Stimulated activated CD4-positive, alpha-beta T cell treated with anti-CD3 and anti-CD28 coated beads, Interleukin-4, amount 100 ng/mL, for 4 hours (primary cell): ENCODE results near the gene ISLR2.

ENCODE experiments used
- DNase-seq, 2 experiments: peaks; one replicate each; pipeline ENCODE4 v3.0.0-alpha.2; 2020

ISLR2 gene

DNA sequence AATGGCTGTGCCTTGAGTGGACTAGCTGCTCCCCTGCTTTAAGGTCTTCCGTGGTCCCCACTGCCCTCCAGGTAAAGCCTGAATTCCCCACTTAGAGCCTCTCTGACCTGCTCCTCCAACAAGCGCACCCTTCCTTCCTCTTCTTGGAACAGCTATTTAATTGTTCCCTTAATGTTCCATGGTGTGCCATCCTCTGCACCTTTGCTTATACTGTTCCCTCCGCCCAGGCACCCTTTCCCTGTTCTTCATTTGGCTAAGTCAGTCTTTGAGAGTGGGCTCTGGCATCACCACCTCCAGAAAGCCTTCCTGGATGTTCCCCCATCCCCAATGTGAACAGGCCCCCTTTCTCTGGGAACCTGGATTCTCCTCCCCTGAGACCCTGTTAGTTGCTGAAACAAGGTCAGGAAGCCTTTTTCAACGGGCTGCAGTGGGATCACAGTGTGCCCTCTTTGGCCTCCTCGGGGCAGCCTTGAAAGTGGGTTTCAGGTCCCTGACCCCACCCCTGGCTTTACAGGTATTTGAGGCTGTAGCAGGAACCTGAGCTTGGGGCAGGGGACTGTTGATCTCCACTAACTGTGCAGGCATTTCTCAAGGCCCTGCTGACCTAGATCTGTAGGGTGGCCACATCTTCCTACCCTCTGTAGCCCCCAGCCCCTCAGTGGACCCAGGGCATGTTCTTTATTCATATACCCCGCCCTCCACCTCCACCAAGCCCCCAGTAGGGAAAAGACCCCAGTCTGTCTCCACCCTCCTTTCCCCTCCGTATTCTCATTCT lies 48.1 kb downstream of the ISLR2 start:
- no peak for DNase-seq

DNA sequence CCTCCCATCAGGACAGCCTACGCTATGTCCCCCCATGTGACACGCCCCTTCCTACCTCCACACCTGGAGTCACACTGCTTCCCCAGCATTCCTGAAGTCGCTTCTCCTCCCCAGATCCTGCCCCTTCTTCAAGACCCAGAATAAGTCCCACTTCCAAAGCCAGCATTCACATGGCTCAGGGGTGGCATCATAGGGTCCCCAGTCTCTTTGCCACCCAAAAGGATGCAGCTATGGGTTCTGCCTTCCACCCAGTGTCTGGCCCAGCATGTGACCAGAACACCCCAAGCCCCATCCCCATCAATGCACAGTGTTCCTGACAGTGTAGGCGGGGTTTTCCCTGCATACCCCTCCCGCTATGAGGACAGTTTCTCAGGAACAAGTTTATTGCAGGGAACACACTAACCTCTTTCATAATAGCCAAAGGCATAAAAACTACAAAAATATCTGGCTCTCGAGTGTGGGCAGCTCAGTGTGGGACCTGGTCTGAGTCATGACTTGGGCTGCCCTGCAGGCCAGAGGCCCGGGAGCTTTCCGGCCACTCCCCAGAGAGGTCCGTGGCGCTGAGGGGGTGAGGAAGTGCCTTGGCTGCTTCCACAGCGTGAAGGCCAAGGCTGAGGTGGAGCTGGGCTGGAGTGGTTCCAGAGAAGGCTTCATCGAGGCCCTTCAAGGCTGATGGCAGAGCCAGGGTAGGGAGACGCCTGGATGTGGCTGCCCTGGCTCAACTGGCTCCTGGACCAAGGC lies 48.9 kb downstream of the ISLR2 start:
- no peak for DNase-seq

DNA sequence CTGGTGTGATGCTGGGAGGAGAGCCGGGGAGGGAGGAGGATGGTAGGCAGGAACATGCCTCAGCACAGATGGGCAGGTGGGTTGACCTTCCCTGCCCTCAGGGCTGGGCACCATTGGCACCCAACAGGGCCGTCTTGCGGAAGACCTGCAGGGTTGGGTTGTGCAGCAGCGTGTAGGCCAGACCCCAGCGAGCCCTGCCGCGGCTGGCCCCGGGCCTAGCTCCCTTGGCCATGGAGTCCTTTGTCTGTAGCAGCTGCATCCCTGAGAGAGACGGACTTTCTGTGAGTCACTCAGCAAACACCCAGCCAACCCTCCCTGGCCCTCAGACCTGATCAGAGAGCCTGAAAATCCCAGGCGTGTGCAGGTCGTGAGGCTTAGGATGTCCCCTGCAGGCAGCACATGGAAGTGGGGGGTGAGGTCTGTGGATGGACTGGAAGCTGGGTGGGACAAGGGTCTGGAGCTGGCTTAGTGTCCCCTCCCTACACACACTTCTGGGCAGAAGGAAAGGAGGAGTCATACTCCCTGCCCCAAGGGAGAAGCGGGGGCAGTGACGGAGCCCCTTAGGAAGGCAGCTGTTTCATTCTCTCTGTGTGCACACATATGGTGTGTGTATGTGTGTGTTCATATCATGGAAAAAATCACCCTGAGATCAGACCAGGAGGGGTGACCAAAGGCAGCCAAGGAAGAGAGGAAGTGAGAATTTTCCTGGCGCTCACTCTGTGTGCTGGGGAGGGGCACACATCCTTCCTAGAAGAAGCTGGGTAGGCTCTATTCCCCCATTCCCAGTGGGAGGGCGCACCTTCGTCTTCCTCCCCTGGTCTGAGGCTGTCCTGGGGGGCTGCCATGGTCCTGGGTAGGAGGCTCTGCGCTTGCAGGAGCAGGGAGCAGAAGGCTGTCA lies 49.8 kb downstream of the ISLR2 start:
- DNase-seq, result no peak

DNA sequence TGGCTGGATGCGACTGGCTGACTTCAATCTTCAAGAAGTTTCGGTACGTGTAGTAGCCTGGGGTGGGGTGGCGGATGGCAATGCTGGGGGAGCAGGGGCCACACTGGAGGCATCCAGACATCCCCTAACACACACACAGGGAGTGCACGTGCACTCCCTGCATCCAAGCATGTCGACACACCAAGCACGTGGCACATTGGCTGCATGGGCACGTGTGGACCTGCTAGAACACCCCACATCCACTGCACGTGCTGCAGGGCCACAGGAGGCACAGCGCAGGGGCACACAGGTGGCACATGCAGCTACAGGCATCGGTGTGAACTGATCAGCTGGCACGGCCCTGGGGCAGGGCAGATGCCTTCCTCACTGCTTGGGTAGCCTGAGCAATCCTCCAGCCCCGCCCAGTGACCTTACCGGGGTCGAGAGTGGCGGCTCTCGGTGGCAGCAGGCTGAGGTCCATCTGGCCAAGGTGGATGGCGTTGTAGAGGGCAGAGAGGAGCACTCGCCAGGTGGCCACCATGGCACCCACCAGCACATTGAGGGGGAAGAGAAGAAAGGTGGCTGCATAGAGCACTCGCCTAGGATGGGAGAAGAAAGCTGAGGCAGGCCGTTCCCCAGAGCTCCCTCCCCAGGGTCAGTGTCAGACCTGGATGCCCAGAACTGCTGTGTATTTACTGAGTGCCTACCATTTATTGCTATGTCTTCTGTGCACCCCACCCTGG lies 50.7 kb downstream of the ISLR2 start:
- no peak for DNase-seq

DNA sequence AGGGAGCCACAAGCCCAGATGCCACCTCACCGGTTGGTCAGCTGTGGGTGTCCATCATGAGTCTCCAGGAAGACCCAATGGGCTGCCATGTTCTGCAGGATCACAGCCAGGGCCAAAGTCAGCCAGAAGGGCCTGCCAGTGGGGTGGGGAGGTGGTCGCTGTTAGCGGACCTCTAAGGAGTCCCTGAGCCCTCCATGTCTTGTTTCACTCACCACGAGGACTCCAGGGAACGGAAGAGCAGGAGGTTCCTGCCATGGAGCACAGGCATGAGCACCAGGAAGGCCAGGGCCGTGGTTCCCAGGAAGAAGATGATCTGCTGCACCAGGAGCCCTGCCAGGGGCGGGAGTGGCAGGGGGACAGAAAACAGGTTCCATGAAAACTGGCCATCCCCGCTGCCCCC lies 51.7 kb downstream of the ISLR2 start:
- no peak for DNase-seq

DNA sequence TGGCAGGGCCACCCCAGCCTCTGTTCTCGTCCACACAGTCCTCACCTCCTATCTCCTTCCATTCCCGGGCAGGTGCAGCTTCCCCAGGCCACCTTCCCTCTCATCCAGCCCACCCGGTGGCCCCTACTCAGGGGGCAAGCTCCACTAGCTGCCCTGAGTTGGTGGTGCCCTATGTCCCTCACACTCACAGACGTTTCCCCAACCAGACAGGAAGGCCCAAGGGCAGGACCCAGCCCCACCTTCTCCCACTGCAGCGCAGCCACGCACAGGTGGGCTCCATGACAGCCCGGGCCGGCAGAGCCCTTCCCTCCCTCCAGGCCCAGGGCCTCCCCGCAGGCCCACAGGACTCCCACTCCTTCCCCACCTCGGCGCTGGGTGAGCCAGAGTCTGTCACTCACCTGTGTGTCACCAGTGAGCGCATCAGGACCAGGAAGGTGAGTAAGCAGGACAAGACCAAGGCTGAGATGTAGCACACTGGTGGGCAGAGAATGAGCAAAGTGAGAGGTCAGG lies 54.3 kb downstream of the ISLR2 start:
- no peak for DNase-seq

DNA sequence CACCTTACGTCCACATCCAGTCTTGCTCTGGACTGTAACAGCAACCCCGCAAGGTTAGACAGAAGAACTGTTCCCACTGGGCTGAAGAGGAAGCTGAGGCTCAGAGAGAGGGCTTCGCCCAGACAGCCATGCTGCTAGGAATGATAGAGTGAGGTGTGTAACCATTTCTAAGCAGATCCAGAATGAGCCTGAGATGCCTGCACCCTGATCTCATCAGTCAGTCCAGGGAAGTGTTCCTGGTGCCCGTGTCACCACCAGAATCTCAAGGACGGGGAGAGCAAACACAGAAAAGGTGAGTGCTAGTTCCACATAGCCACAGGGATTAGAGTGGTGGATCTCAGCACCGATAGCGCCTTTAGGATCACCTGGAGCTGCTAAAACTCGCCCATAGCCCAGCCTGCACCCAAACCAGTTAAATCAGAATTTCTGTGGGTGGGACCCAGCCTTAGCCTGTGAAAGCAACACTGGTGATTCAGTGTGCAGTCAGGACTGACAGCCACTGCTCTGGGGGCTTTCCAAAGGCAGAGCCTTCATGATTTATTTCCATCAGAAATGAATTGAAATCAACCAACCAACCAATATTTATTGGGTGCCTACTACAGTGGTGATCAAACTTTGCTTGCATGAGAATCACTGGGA lies 55.4 kb downstream of the ISLR2 start:
- DNase-seq, result no peak
